Measurements from ENCODE around the gene KIAA1958. TPM values are rescaled to one million over a fixed set of nuclear protein-coding genes. Genes with fewer than 3 reads are reported as not detected.
A peak's percentile ranks its signal among the peaks of the same experiment; 100 is the strongest.

The KIAA1958 gene
- total and polyA plus RNA-seq, 2 donors from 2014 or later = 2.6 to 15.3 TPM

DNA sequence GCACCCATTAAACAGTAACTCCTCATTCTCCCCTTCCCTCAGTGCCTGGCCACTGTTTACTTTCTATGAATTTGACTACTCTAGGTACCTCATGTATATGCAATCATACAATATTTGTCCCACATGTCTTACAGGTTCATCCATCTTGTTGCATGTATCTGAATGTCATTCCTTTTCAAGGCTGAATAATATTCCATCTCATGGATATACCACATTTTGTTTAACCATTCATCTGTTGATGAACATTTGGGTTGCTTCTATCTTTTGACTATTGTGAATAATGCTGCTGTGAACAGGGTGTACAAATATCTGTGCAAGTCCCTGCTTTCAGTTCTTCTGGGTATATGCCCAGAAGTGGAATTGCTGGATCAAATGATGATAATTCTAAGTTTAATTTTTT is 190.4 kb downstream of the KIAA1958 start:
- FAIRE-seq = no peak
- H3K9ac ChIP-seq (ENCODE audit: low read length in 3 of 3) = no peak overlapping the region
- TF ChIP-seq, protein P1, sequence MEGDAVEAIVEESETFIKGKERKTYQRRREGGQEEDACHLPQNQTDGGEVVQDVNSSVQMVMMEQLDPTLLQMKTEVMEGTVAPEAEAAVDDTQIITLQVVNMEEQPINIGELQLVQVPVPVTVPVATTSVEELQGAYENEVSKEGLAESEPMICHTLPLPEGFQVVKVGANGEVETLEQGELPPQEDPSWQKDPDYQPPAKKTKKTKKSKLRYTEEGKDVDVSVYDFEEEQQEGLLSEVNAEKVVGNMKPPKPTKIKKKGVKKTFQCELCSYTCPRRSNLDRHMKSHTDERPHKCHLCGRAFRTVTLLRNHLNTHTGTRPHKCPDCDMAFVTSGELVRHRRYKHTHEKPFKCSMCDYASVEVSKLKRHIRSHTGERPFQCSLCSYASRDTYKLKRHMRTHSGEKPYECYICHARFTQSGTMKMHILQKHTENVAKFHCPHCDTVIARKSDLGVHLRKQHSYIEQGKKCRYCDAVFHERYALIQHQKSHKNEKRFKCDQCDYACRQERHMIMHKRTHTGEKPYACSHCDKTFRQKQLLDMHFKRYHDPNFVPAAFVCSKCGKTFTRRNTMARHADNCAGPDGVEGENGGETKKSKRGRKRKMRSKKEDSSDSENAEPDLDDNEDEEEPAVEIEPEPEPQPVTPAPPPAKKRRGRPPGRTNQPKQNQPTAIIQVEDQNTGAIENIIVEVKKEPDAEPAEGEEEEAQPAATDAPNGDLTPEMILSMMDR (IDR thresholded peaks at IDR 0.05; ENCODE audit: borderline replicate concordance, extremely low read depth, insufficient read depth) = no peak
- H3K9me3 ChIP-seq (ENCODE audit: control insufficient read depth in 2 of 3, insufficient read depth in 1 of 3, low read length in 3 of 3) = peaks cover 3 to 9% (median 4%) of the 10 kb centered on the region in 3 donors
- H3K4me1 ChIP-seq (ENCODE audit: control insufficient read depth in 2 of 3, insufficient read depth in 2 of 3, low read depth in 1 of 3, low read length in 3 of 3) = peaks cover 0 to 4% (median 0%) of the 10 kb centered on the region in 3 donors
- intact Hi-C loops (cut with DNase I) = no loop called here
- no peaks in the 10 kb centered on the region for H3K36me3 ChIP-seq (ENCODE audit: control insufficient read depth in 2 of 3, insufficient read depth in 3 of 3, low read length in 3 of 3)
- DNase-seq = no peak
- H3K27me3 ChIP-seq (ENCODE audit: control insufficient read depth, insufficient read depth, low read length) = no peaks in the 10 kb centered on the region
- H3K4me3 ChIP-seq (ENCODE audit: low read length in 3 of 3) = no peak overlapping the region
- H3K27ac ChIP-seq (ENCODE audit: low read depth in 2 of 2, low read length in 2 of 2) = no peak overlapping the region

GRCh38 chr9:112680731-112681402 is 194.2 kb downstream of the KIAA1958 start:
- Histone ChIP-seq H3K27me3 (ENCODE audit: control insufficient read depth, insufficient read depth, low read length) (no peaks in the 10 kb centered on the region), H3K36me3 (ENCODE audit: control insufficient read depth in 2 of 3, insufficient read depth in 3 of 3, low read length in 3 of 3) (no peaks in the 10 kb centered on the region), H3K27ac (ENCODE audit: low read depth in 2 of 2, low read length in 2 of 2) (no peak overlapping the region), H3K9me3 (ENCODE audit: control insufficient read depth in 2 of 3, insufficient read depth in 1 of 3, low read length in 3 of 3) (peaks cover 3 to 9% (median 4%) of the 10 kb centered on the region in 3 donors), H3K4me3 (ENCODE audit: low read length in 3 of 3) (no peak overlapping the region), H3K4me1 (ENCODE audit: control insufficient read depth in 2 of 3, insufficient read depth in 2 of 3, low read depth in 1 of 3, low read length in 3 of 3) (peaks cover 0 to 4% (median 0%) of the 10 kb centered on the region in 3 donors), H3K9ac (ENCODE audit: low read length in 3 of 3) (no peak overlapping the region)
- intact Hi-C loops (cut with DNase I) = no loop called here
- FAIRE-seq = no peak
- peak in 3 of 5 donors; percentile 8 to 29 (median 12) for DNase-seq
- TF ChIP-seq, protein P1 (IDR thresholded peaks at IDR 0.05; ENCODE audit: borderline replicate concordance, extremely low read depth, insufficient read depth) = no peak

DNA sequence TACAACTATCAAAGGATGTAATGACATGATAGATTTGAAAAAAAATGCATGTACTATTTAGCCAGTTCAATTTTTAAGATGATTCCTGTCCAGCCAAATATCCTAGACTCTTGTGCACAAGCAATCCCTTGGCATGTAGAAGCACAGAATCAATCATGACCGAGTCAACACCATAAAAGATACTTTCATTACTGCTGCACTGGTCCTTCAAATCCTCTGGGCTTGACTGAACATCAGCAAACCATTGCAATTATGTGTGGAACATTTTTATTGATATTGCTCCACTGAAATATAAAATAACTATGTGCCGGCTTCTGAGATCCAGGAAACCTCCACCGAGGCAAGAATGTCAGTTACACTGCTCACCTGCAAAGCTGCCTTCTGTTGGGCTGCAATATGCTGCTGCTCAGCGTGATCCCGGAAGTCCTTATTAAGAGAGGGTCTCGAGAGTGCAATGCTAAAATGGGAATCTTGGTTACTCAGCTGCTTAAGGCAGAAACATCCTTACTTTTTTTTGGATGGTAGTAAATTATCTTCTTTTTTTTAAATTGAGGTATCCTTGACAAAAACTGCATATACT is 202.6 kb downstream of the KIAA1958 start:
- FAIRE-seq (no peak), DNase-seq (no peak)
- TF ChIP-seq, protein P1 (IDR thresholded peaks at IDR 0.05; ENCODE audit: borderline replicate concordance, extremely low read depth, insufficient read depth) = no peak
- Histone ChIP-seq H3K4me3 (ENCODE audit: low read length in 3 of 3) (no peak overlapping the region), H3K9me3 (ENCODE audit: control insufficient read depth in 2 of 3, insufficient read depth in 1 of 3, low read length in 3 of 3) (no peaks in the 10 kb centered on the region), H3K27ac (ENCODE audit: low read depth in 2 of 2, low read length in 2 of 2) (no peak overlapping the region), H3K9ac (ENCODE audit: low read length in 3 of 3) (no peak overlapping the region), H3K27me3 (ENCODE audit: control insufficient read depth, insufficient read depth, low read length) (no peaks in the 10 kb centered on the region), H3K36me3 (ENCODE audit: control insufficient read depth in 2 of 3, insufficient read depth in 3 of 3, low read length in 3 of 3) (peaks cover 0 to 13% (median 3%) of the 10 kb centered on the region in 3 donors), H3K4me1 (ENCODE audit: control insufficient read depth in 2 of 3, insufficient read depth in 2 of 3, low read depth in 1 of 3, low read length in 3 of 3) (no peaks in the 10 kb centered on the region)
- intact Hi-C loops (cut with DNase I) = no loop called here
